Endothelial cell of umbilical vein (primary cell): ENCODE data around the gene PAIP2. TPM values are rescaled to one million over a fixed set of nuclear protein-coding genes. Genes with fewer than 3 reads are reported as not detected.

Experiments
- BruUV-seq: library from RNA; stranded (reverse); fragments of 400-500 nt; replicated peaks from 2 replicates; lab custom pipeline; 2021; lab: Mats Ljungman, UMichigan
- CTCF ChIA-PET: fragments of 300-600, 350-600 bp; sonication (Branson Sonifier 250); formaldehyde crosslinking; loops from one replicate; lab custom pipeline; 2021; ENCODE audit warnings: antibody characterized with exemption, inconsistent platforms; lab: Charles Lee
- POLR2A ChIA-PET: fragments of 300-600, 350-600 bp; sonication (Branson Sonifier 250); formaldehyde crosslinking; loops from one replicate; lab custom pipeline; 2021; ENCODE audit warnings: antibody characterized with exemption, inconsistent platforms; lab: Charles Lee
- DNase-seq: peaks from one replicate; pipeline ENCODE4 v3.0.0-alpha.2; 2011; ENCODE audit warnings: low read depth, low spot score
- FAIRE-seq: peaks from 2 replicates; lab custom pipeline; 2011; peaks lifted over from hg19 to GRCh38; lab: Jason Lieb, UNC
- H2AFZ ChIP-seq: 2 replicates; pipeline ENCODE4 v1.6.0; 2012; ENCODE audit warnings: low read depth, low read length, control low read depth, inconsistent platforms
- H3K27ac ChIP-seq: 2 replicates; pipeline ENCODE4 v1.5.1; 2011; ENCODE audit warnings: low read depth, mild to moderate bottlenecking, control low read depth, low read length, moderate library complexity; ENCODE audit not compliant: insufficient read depth
- H3K27me3 ChIP-seq, 2 experiments: 2 replicates each; pipeline versions ENCODE4 v1.6.0 to v1.6.1; 2011; ENCODE audit warnings: low read length in 2 of 2, mixed read lengths in 1 of 2; ENCODE audit not compliant: control insufficient read depth in 2 of 2, insufficient read depth in 2 of 2
- H3K36me3 ChIP-seq, 2 experiments: 2 replicates in 1 of 2; 3 replicates in 1 of 2; pipeline ENCODE4 v1.5.1; 2011; ENCODE audit warnings: low read length in 2 of 2, mild to moderate bottlenecking in 1 of 2, moderate library complexity in 1 of 2; ENCODE audit not compliant: control insufficient read depth in 2 of 2, insufficient read depth in 2 of 2; ENCODE audit errors: extremely low read depth in 1 of 2
- H3K4me1 ChIP-seq: 3 replicates; pipeline ENCODE4 v1.5.1; 2011; ENCODE audit warnings: mild to moderate bottlenecking, low read length; ENCODE audit not compliant: control insufficient read depth, insufficient read depth; ENCODE audit errors: extremely low read depth
- H3K4me2 ChIP-seq: 2 replicates; pipeline ENCODE4 v1.6.1; 2011; ENCODE audit warnings: low read length, control low read depth, mixed read lengths; ENCODE audit not compliant: insufficient read depth
- H3K4me3 ChIP-seq, 3 experiments: fragments of 200-600 bp in 1 of 3; sonication (generic), shearing (Covaris generic) in 1 of 3; replicated peaks in 1 of 3; 2 replicates each; pipeline ENCODE4 v1.5.1; 2011 to 2016; ENCODE audit warnings: control low read depth in 3 of 3, low read length in 3 of 3, mild to moderate bottlenecking in 2 of 3, inconsistent platforms in 1 of 3, low read depth in 1 of 3, moderate library complexity in 1 of 3; ENCODE audit not compliant: insufficient read depth in 1 of 3
- H3K79me2 ChIP-seq: 2 replicates; pipeline ENCODE4 v1.6.0; 2012; ENCODE audit warnings: low read length, inconsistent platforms; ENCODE audit not compliant: control insufficient read depth, insufficient read depth
- H3K9ac ChIP-seq: replicated peaks from 2 replicates; pipeline ENCODE3; 2011; ENCODE audit warnings: low read length, control low read depth; ENCODE audit not compliant: insufficient read depth; ENCODE audit errors: extremely low read depth
- H3K9me1 ChIP-seq: replicated peaks from 3 replicates; pipeline ENCODE4 v1.6.0; 2011; ENCODE audit warnings: mild to moderate bottlenecking, low read length; ENCODE audit not compliant: control insufficient read depth, insufficient read depth; ENCODE audit errors: extremely low read depth
- H3K9me3 ChIP-seq: replicated peaks from 2 replicates; pipeline ENCODE4 v1.5.1; 2012; ENCODE audit warnings: low read length, inconsistent platforms; ENCODE audit not compliant: control insufficient read depth, insufficient read depth
- H4K20me1 ChIP-seq: replicated peaks from 2 replicates; pipeline ENCODE3; 2011; ENCODE audit warnings: mild to moderate bottlenecking, low read length; ENCODE audit not compliant: control insufficient read depth, insufficient read depth; ENCODE audit errors: extremely low read depth
- CTCF ChIP-seq, 2 donors: IDR thresholded peaks; 1 replicate in 1 of 2; 2 replicates in 1 of 2; pipeline ENCODE4 v1.5.1; 2011; ENCODE audit warnings: low read length in 2 of 2, mild to moderate bottlenecking in 2 of 2, moderate library complexity in 2 of 2, control low read depth in 1 of 2, inconsistent platforms in 1 of 2, low read depth in 1 of 2; ENCODE audit not compliant: insufficient read depth in 1 of 2; ENCODE audit errors: extremely low read depth in 1 of 2
- EZH2 ChIP-seq: IDR thresholded peaks from 2 replicates; pipeline ENCODE4 v1.6.1; 2012; ENCODE audit warnings: borderline replicate concordance, low read depth, mild to moderate bottlenecking, moderate library complexity, low read length, inconsistent platforms; ENCODE audit not compliant: severe bottlenecking
- FOS ChIP-seq: IDR thresholded peaks from 2 replicates; pipeline ENCODE4 v1.6.1; 2011; ENCODE audit warnings: mild to moderate bottlenecking, low read length, moderate library complexity, borderline replicate concordance; ENCODE audit not compliant: insufficient read depth
- GATA2 ChIP-seq: IDR thresholded peaks from 2 replicates; pipeline ENCODE4 v1.7.0; 2011; ENCODE audit warnings: low read depth, mild to moderate bottlenecking, moderate library complexity, mixed read lengths, low read length; ENCODE audit not compliant: insufficient read length, insufficient read depth
- JUN ChIP-seq: IDR thresholded peaks from 2 replicates; pipeline ENCODE4 v1.6.1; 2011; ENCODE audit warnings: borderline replicate concordance, low read depth; ENCODE audit not compliant: insufficient read length, insufficient read depth
- MAX ChIP-seq: IDR thresholded peaks from 2 replicates; pipeline ENCODE4 v1.6.1; 2011; ENCODE audit not compliant: insufficient read depth, insufficient read length
- MYC ChIP-seq: IDR thresholded peaks from one replicate; pipeline ENCODE4 v1.6.1; 2011; ENCODE audit warnings: mild to moderate bottlenecking, low read depth, low read length
- POLR2A ChIP-seq: IDR thresholded peaks from 2 replicates; pipeline ENCODE4 v1.6.1; 2012; ENCODE audit warnings: low read depth, mild to moderate bottlenecking, control low read depth, low read length
- POLR2AphosphoS5 ChIP-seq: IDR thresholded peaks from 2 replicates; pipeline ENCODE4 v1.6.1; 2012; ENCODE audit warnings: low read depth, mild to moderate bottlenecking, control low read depth, low read length, moderate library complexity; ENCODE audit not compliant: insufficient read depth
- dilution Hi-C: fragments of 300-500 bp; cut with MboI; formaldehyde crosslinking; loops from one replicate; pipeline ENCODE4 v1.15.0; 2019; ENCODE audit warnings: low sequenced_read_pairs; ENCODE audit not compliant: extremely low pct_ligation_motif_present
- intact Hi-C: fragments of 100-400 bp; cut with micrococcal nuclease; formaldehyde crosslinking; loops from one replicate; pipeline ENCODE4 v1.10.0; 2022
- polyA plus RNA-seq, 4 experiments: library from polyadenylated mRNA; depleted of rRNA in 3 of 4; stranded (reverse) in 3 of 4; unstranded in 1 of 4; fragments of >200 nt; gene quantifications; 2 replicates each; pipeline versions ENCODE4 v1.2.1 to v1.2.3, GENCODE V29; 2011 to 2012; ENCODE audit warnings: missing spikeins in 1 of 4
- total RNA-seq: library from RNA; stranded (reverse); gene quantifications from 2 replicates; pipeline ENCODE4 v1.2.3, GENCODE V29; 2021

The PAIP2 gene
- total and polyA plus RNA-seq, 2 donors (not counting 3 experiments of a cell fraction or from before 2014, with no cell fraction given), result 52.1 to 80.4 TPM

- dilution Hi-C loops, result no loop called here
- TF ChIP-seq FOS (no peak), GATA2 (no peak), MAX (no peak), MYC (no peak), CTCF (IDR thresholded peaks at IDR 0.05; ENCODE audit: extremely low read depth in 1 of 2, insufficient read depth in 1 of 2, low read depth in 1 of 2, low read length in 2 of 2) (no peak), EZH2 (no peak), POLR2A (no peak), JUN (no peak), POLR2AphosphoS5 (no peak)
- Histone ChIP-seq H3K27me3 (no peaks in the 10 kb centered on the region), H3K4me2 (no peak overlapping the region), H3K9ac (no peak overlapping the region), H3K9me1 (no peaks in the 10 kb centered on the region), H3K4me1 (peaks cover 14% of the 10 kb centered on the region), H3K4me3 (no peak overlapping the region), H2AFZ (no peak overlapping the region), H3K27ac (no peak overlapping the region), H3K9me3 (no peaks in the 10 kb centered on the region), H3K36me3 (no peaks in the 10 kb centered on the region), H4K20me1 (no peaks in the 10 kb centered on the region), H3K79me2 (no peaks in the 10 kb centered on the region)
- FAIRE-seq (no peak), DNase-seq (no peak)
- POLR2A ChIA-PET, result no interaction called here
- intact Hi-C loops, result loop anchor here (10.0 kb wide), 1 partner anchor 207 kb away; the partner anchor contains the start of gene SIL1
- CTCF ChIA-PET, result interaction anchor here (1.3 kb wide), 1 partner anchor 9 kb away, joined by 3 read pairs; no protein-coding TSS in a partner anchor
- no TSS peak for BruUV-seq
These were observed 59.9 kb downstream of the PAIP2 start for GRCh38 chr5:139401546-139401945.
